A549 (cell line): ENCODE measurements around the gene SALL2. TPM values are rescaled to one million over a fixed set of nuclear protein-coding genes. Genes with fewer than 3 reads are reported as not detected.

Experiments used
- ATAC-seq, 2 experiments: fragments of 200-7000 bp in 1 of 2; fragments of >200 bp in 1 of 2; cut with Nextera tagmentation in 1 of 2; cut with Tn5 transposase in 1 of 2; 3 replicates each; pipeline versions ENCODE4 v1.8.0 to v1.9.1; 2018 to 2020; ENCODE audit warnings: mild to moderate bottlenecking in 1 of 2, moderate library complexity in 1 of 2
- CTCF ChIA-PET: fragments of 300-600 bp; sonication (Branson Sonifier 250); formaldehyde crosslinking; extraction: SDS; loops from one replicate; lab custom pipeline; 2021; ENCODE audit warnings: antibody characterized with exemption, inconsistent platforms; lab: Yijun Ruan, JAX
- POLR2A ChIA-PET: fragments of 350-600 bp; formaldehyde crosslinking; extraction: SDS; loops from one replicate; lab custom pipeline; 2021; ENCODE audit warnings: antibody characterized with exemption, inconsistent platforms; lab: Yijun Ruan, JAX
- DNase-seq, 2 experiments: peaks; one replicate each; pipeline versions ENCODE4 v3.0.0 to v3.0.0-alpha.2; 2011 to 2016; ENCODE audit warnings: low read depth in 1 of 2, low spot score in 1 of 2
- FAIRE-seq: peaks from 2 replicates; lab custom pipeline; 2011; peaks lifted over from hg19 to GRCh38; lab: Jason Lieb, UNC
- H3K27ac ChIP-seq, 2 experiments: fragments of >200 bp; sonication (Bioruptor Twin); formaldehyde crosslinking; 3 replicates each; pipeline ENCODE4 v1.5.1; 2016 to 2017
- H3K4me1 ChIP-seq: fragments of >200 bp; sonication (Bioruptor Twin); formaldehyde crosslinking; 3 replicates; pipeline ENCODE4 v1.6.1; 2016
- H3K4me2 ChIP-seq: fragments of >200 bp; sonication (Bioruptor Twin); formaldehyde crosslinking; 3 replicates; pipeline ENCODE4 v1.6.1; 2016
- H3K4me3 ChIP-seq: fragments of >200 bp; sonication (Bioruptor Twin); formaldehyde crosslinking; 3 replicates; pipeline ENCODE4 v1.5.1; 2016
- H3K9me3 ChIP-seq: fragments of >200 bp; sonication (Bioruptor Twin); formaldehyde crosslinking; 3 replicates; pipeline ENCODE4 v1.6.1; 2016
- BHLHE40 ChIP-seq: IDR thresholded peaks from 2 replicates; pipeline ENCODE4 v1.6.1; 2012; ENCODE audit warnings: low read depth, low read length, inconsistent platforms
- CBX8 ChIP-seq: fragments of 200-600 bp; sonication (generic); IDR thresholded peaks from 2 replicates; pipeline ENCODE4 v1.6.1; 2016
- CHD4 ChIP-seq: fragments of 200-600 bp; sonication (generic); IDR thresholded peaks from 2 replicates; pipeline ENCODE4 v1.6.1; 2016; ENCODE audit warnings: antibody characterized with exemption, mild to moderate bottlenecking, borderline replicate concordance
- ELK1 ChIP-seq: fragments of 150-350 bp; IDR thresholded peaks from 2 replicates; pipeline ENCODE4 v1.6.1; 2014; ENCODE audit warnings: low read depth, mild to moderate bottlenecking, low read length
- FOSL2 ChIP-seq, 2 experiments: fragments of 450-650 bp in 1 of 2; fragments of >200 bp in 1 of 2; sonication (Bioruptor Twin) in 1 of 2; formaldehyde crosslinking; IDR thresholded peaks; 2 replicates each; pipeline versions ENCODE4 v1.5.0 to v1.6.1; 2016 to 2020; ENCODE audit warnings: mild to moderate bottlenecking in 1 of 2, moderate library complexity in 1 of 2
- HES2 ChIP-seq: fragments of >200 bp; sonication (Bioruptor Twin); formaldehyde crosslinking; IDR thresholded peaks from 2 replicates; pipeline ENCODE4 v1.6.1; 2016
- HOXB5 ChIP-seq: fragments of 250-450 bp; sonication (Bioruptor Pico); IDR thresholded peaks from 2 replicates; pipeline ENCODE4 v1.5.0; 2020; ENCODE audit warnings: mild to moderate bottlenecking, moderate library complexity
- JUN ChIP-seq, 2 experiments: fragments of >200 bp; sonication (Bioruptor Twin); formaldehyde crosslinking; IDR thresholded peaks; 2 replicates in 1 of 2; 3 replicates in 1 of 2; pipeline ENCODE4 v1.6.1; 2016 to 2017
- KDM1A ChIP-seq: fragments of 200-600 bp; sonication (generic); IDR thresholded peaks from 2 replicates; pipeline ENCODE4 v1.6.1; 2016; ENCODE audit warnings: low read depth, mild to moderate bottlenecking
- MAFK ChIP-seq: fragments of 450-650 bp; IDR thresholded peaks from 2 replicates; pipeline ENCODE4 v1.6.1; 2014; ENCODE audit not compliant: partially characterized antibody
- MAX ChIP-seq: IDR thresholded peaks from 2 replicates; pipeline ENCODE4 v1.6.1; 2012
- NR3C1 ChIP-seq: fragments of >200 bp; sonication (Bioruptor Twin); formaldehyde crosslinking; IDR thresholded peaks from 3 replicates; pipeline ENCODE4 v1.6.1; 2017
- PBX3 ChIP-seq: IDR thresholded peaks from 2 replicates; pipeline ENCODE4 v1.6.1; 2012
- POLR2AphosphoS2 ChIP-seq: conservative IDR thresholded peaks from 2 replicates; pipeline ENCODE4 v1.6.1; 2012; ENCODE audit warnings: low read length, improper control_type of control experiment, inconsistent platforms
- ZFP36 ChIP-seq: fragments of 450-650 bp; IDR thresholded peaks from 2 replicates; pipeline ENCODE4 v1.6.1; 2014; ENCODE audit warnings: borderline replicate concordance; ENCODE audit not compliant: partially characterized antibody
- ZSCAN20 ChIP-seq: fragments of 250-450 bp; sonication (Bioruptor Pico); IDR thresholded peaks from 2 replicates; pipeline ENCODE4 v1.8.0; 2022; ENCODE audit warnings: mild to moderate bottlenecking, moderate library complexity
- WGBS: methylation state at CpG from one replicate; pipeline ENCODE4 v1.1.6; 2017; ENCODE audit errors: missing lambda C conversion rate; 5-methylcytosine and 5-hydroxymethylcytosine counted together
- polyA plus RNA-seq, 4 experiments: library from polyadenylated mRNA; depleted of rRNA in 3 of 4; stranded (reverse); fragments of >200 nt; fragmentation: RNase III in 1 of 4; extraction: RNeasy Plus Mini Kit Qiagen cat#74134 plus additional on column Dnase treatment in 1 of 4; gene quantifications; 2 replicates in 3 of 4; 3 replicates in 1 of 4; pipeline ENCODE4 v1.2.3, GENCODE V29; 2011 to 2017

The SALL2 gene
- polyA plus RNA-seq, 2 of the 4 experiments (the other 2 are of a cell fraction): 2.8 to 3.5 TPM

GRCh38 chr14:21496453-21496852 is 29.7 kb downstream of the SALL2 start:
- no peaks in the 10 kb centered on the region for H3K9me3 ChIP-seq
- ATAC-seq (no peak), FAIRE-seq (no peak), DNase-seq (no peak)
- ChIA-PET CTCF (interaction anchor here (0.8 to 8.0 kb wide), 5 partner anchors 14 to 63 kb away, joined by 3 to 84 read pairs (median 6); partner anchors contain the start of genes CHD8, METTL3, RAB2B and TOX4), POLR2A (interaction anchor here (1.6 kb wide), 1 partner anchor 14 kb away, joined by 7 read pairs; the partner anchor contains the start of gene METTL3)
- H3K4me2 ChIP-seq: no peak overlapping the region
- WGBS: 90% methylated on average over 2 of the region's 2 CpGs
- H3K4me1 ChIP-seq: peaks cover 8% of the 10 kb centered on the region; the same call in 2 of the 3 replicates
- H3K4me3 ChIP-seq: no peak overlapping the region
- H3K27ac ChIP-seq: no peak overlapping the region
- TF ChIP-seq MAX: no peak
- TF ChIP-seq CBX8: no peak
- no peak for TF ChIP-seq JUN (IDR thresholded peaks at IDR 0.05)
- TF ChIP-seq FOSL2 (IDR thresholded peaks at IDR 0.05): no peak
- no peak for TF ChIP-seq FOSL2 (CRISPR knock-in tag; IDR thresholded peaks at IDR 0.05)
- TF ChIP-seq ZSCAN20 (CRISPR knock-in tag): no peak
- TF ChIP-seq ELK1: no peak
- TF ChIP-seq MAFK: no peak
- no peak for TF ChIP-seq PBX3
- no peak for TF ChIP-seq BHLHE40
- TF ChIP-seq KDM1A: no peak
- no peak for TF ChIP-seq CHD4
- no peak for TF ChIP-seq NR3C1
- TF ChIP-seq ZFP36: no peak

GRCh38 chr14:21494902-21495762 is 31.0 kb downstream of the SALL2 start:
- no peak for FAIRE-seq
- ATAC-seq: no peak
- POLR2A ChIA-PET: interaction anchor here (0.7 to 1.6 kb wide), 4 partner anchors 11 to 21 kb away, joined by 3 to 7 read pairs (median 3); partner anchors contain the start of gene METTL3
- CTCF ChIA-PET: interaction anchor here (0.5 to 8.0 kb wide), 10 partner anchors 8 to 418 kb away, joined by 3 to 58 read pairs (median 3); partner anchors contain the start of genes CHD8, METTL3, RAB2B and TOX4
- WGBS: 76% methylated on average over 2 of the region's 2 CpGs
- H3K4me3 ChIP-seq: no peak overlapping the region
- no peaks in the 10 kb centered on the region for H3K9me3 ChIP-seq
- peaks cover 8% of the 10 kb centered on the region; the same call in 2 of the 3 replicates for H3K4me1 ChIP-seq
- peak overlapping the region; percentile 39 to 47; a peak in 3 of 6 replicates for H3K27ac ChIP-seq
- no peak for TF ChIP-seq POLR2AphosphoS2
- no peak overlapping the region for H3K4me2 ChIP-seq
- DNase-seq: no peak

GRCh38 chr14:21486640-21487087 is 39.5 kb downstream of the SALL2 start:
- ChIA-PET CTCF (interaction anchor here (0.6 to 7.1 kb wide), 3 partner anchors 9 to 59 kb away, joined by 3 to 66 read pairs (median 41); partner anchors contain the start of genes RAB2B and TOX4), POLR2A (no interaction called here)
- no peak for DNase-seq
- 90% methylated on average over 1 of the region's 1 CpG for WGBS
- Histone ChIP-seq H3K4me3 (no peak overlapping the region), H3K9me3 (no peaks in the 10 kb centered on the region), H3K4me2 (no peak overlapping the region)
- no peak for ATAC-seq
- TF ChIP-seq MAX (no peak), HOXB5 (no peak), HES2 (no peak), FOSL2 (IDR thresholded peaks at IDR 0.05) (no peak), FOSL2 (CRISPR knock-in tag; IDR thresholded peaks at IDR 0.05) (no peak)
- TF ChIP-seq, all 56 proteins: peak for 0
- H3K27ac ChIP-seq: no peak overlapping the region
- no peak for FAIRE-seq
- H3K4me1 ChIP-seq: no peaks in the 10 kb centered on the region
